Fibroblast of lung (primary cell): ENCODE measurements around the gene MBD3L5. TPM values are rescaled to one million over a fixed set of nuclear protein-coding genes. Genes with fewer than 3 reads are reported as not detected.
A peak's percentile ranks its signal among the peaks of the same experiment; 100 is the strongest.
"Not testable (repeated sequence)": the region's sequence is repeated elsewhere in the genome, so short reads cannot be mapped to it uniquely, and the experiment has no call there.

ENCODE experiments used
- DNase-seq, 2 donors: peaks; one replicate each; pipeline versions ENCODE4 v3.0.0 to v3.0.0-alpha.2; 2010; ENCODE audit warnings: low read depth in 2 of 2
- H2AFZ ChIP-seq: 2 replicates; pipeline ENCODE4 v1.5.1; 2012; ENCODE audit warnings: low read length, control low read depth, inconsistent platforms
- H3K27ac ChIP-seq: 2 replicates; pipeline ENCODE4 v1.5.1; 2011; ENCODE audit warnings: low read length, control low read depth; ENCODE audit not compliant: insufficient read depth
- H3K27me3 ChIP-seq: 2 replicates; pipeline ENCODE4 v1.5.1; 2011; ENCODE audit warnings: mild to moderate bottlenecking, low read length; ENCODE audit not compliant: control insufficient read depth, insufficient read depth
- H3K36me3 ChIP-seq: 2 replicates; pipeline ENCODE4 v1.5.1; 2011; ENCODE audit warnings: low read length; ENCODE audit not compliant: control insufficient read depth, insufficient read depth
- H3K4me1 ChIP-seq: 2 replicates; pipeline ENCODE4 v1.5.1; 2011; ENCODE audit warnings: low read length; ENCODE audit not compliant: control insufficient read depth, insufficient read depth; ENCODE audit errors: extremely low read depth
- H3K4me2 ChIP-seq: 2 replicates; pipeline ENCODE4 v1.5.1; 2011; ENCODE audit warnings: low read length, control low read depth; ENCODE audit not compliant: insufficient read depth; ENCODE audit errors: extremely low read depth
- H3K4me3 ChIP-seq, 4 experiments: fragments of 200-600 bp in 1 of 4; sonication (generic) in 1 of 4; replicated peaks in 1 of 4; 2 replicates each; pipeline ENCODE4 v1.5.1; 2011 to 2016; ENCODE audit warnings: low read length in 4 of 4, low read depth in 3 of 4, mild to moderate bottlenecking in 3 of 4, control low read depth in 2 of 4, inconsistent platforms in 1 of 4, mixed read lengths in 1 of 4; ENCODE audit not compliant: insufficient read depth in 1 of 4; ENCODE audit errors: control extremely low read depth in 1 of 4
- H3K79me2 ChIP-seq: 2 replicates; pipeline ENCODE4 v1.5.1; 2012; ENCODE audit warnings: mild to moderate bottlenecking, low read length, inconsistent platforms; ENCODE audit not compliant: control insufficient read depth, insufficient read depth
- H3K9ac ChIP-seq: 2 replicates; pipeline ENCODE4 v1.5.1; 2011; ENCODE audit warnings: mild to moderate bottlenecking, low read length, control low read depth; ENCODE audit not compliant: insufficient read depth
- H3K9me3 ChIP-seq: 2 replicates; pipeline ENCODE4 v1.5.1; 2012; ENCODE audit warnings: low read depth, low read length; ENCODE audit not compliant: control insufficient read depth, insufficient read depth
- H4K20me1 ChIP-seq: 2 replicates; pipeline ENCODE4 v1.5.1; 2011; ENCODE audit warnings: low read length; ENCODE audit not compliant: control insufficient read depth, insufficient read depth; ENCODE audit errors: extremely low read depth
- EZH2 ChIP-seq: IDR thresholded peaks from 2 replicates; pipeline ENCODE4 v1.5.1; 2012; ENCODE audit warnings: low read length, control low read depth, mild to moderate bottlenecking; ENCODE audit errors: missing control alignments
- polyA plus RNA-seq, 2 donors: library from polyadenylated mRNA; depleted of rRNA in 1 of 2; stranded (reverse) in 1 of 2; unstranded in 1 of 2; fragments of >200 nt; gene quantifications; 2 replicates each; pipeline ENCODE4 v1.2.1, GENCODE V29; 2011 to 2012; ENCODE audit warnings: missing spikeins in 1 of 2
- total RNA-seq: library from RNA; depleted of rRNA; stranded (reverse); fragments of >200 nt; gene quantifications from 2 replicates; pipeline ENCODE4 v1.2.1, GENCODE V29; 2014
- TF ChIP-seq, protein P1 (sequence below), 2 donors: IDR thresholded peaks in 1 of 2; conservative IDR thresholded peaks in 1 of 2; 1 replicate in 1 of 2; 2 replicates in 1 of 2; pipeline ENCODE4 v1.5.1; 2011 to 2012; ENCODE audit warnings: low read length in 2 of 2, control low read depth in 1 of 2, inconsistent platforms in 1 of 2, low read depth in 1 of 2, mild to moderate bottlenecking in 1 of 2

MBD3L5 gene
- total and polyA plus RNA-seq, 2 donors (not counting 1 experiment from before 2014, with no cell fraction given), result not detected

DNA sequence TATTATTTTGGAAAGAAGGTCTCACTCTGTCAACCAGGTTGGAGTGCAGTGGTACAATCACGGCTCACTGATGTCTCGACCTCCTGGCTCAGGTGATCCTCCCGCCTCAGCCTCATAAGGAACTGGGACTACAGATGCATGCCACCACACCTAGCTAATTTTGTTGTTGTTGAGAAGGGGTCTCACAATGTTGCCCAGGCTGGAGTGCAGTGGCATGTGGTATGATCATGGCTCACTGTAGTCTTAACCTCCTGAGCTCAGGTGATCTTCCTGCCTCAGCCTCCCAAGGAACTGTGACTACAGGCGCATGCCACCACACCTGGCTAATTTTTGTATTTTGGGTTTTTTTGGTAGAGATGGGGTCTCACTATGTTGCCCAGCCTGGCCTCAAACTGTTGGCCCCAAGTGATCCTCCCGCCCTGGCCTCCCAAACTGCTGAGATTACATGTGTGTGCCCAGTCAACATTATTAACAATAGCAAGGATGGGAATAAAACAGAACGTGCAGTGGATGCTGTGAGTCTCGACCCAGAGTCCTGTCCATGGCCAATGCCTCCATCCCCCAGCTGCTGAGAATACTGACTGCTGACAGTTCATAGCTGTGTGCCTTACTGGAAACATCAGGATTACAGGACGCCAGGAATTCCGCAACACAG, 33.5 kb downstream of the MBD3L5 start:
- H3K4me2 ChIP-seq, result no peak overlapping the region
- no peak for TF ChIP-seq EZH2
- TF ChIP-seq, protein P1, sequence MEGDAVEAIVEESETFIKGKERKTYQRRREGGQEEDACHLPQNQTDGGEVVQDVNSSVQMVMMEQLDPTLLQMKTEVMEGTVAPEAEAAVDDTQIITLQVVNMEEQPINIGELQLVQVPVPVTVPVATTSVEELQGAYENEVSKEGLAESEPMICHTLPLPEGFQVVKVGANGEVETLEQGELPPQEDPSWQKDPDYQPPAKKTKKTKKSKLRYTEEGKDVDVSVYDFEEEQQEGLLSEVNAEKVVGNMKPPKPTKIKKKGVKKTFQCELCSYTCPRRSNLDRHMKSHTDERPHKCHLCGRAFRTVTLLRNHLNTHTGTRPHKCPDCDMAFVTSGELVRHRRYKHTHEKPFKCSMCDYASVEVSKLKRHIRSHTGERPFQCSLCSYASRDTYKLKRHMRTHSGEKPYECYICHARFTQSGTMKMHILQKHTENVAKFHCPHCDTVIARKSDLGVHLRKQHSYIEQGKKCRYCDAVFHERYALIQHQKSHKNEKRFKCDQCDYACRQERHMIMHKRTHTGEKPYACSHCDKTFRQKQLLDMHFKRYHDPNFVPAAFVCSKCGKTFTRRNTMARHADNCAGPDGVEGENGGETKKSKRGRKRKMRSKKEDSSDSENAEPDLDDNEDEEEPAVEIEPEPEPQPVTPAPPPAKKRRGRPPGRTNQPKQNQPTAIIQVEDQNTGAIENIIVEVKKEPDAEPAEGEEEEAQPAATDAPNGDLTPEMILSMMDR (conservative IDR thresholded peaks at IDR 0.05 in 1 of 2, IDR thresholded peaks at IDR 0.05 in 1 of 2; ENCODE audit: low read depth in 1 of 2, low read length in 2 of 2), result no peak
- H3K79me2 ChIP-seq, result no peaks in the 10 kb centered on the region
- H3K9me3 ChIP-seq, result no peaks in the 10 kb centered on the region
- no peak for DNase-seq
- H3K4me1 ChIP-seq, result no peaks in the 10 kb centered on the region
- H2AFZ ChIP-seq, result no peak overlapping the region
- no peak overlapping the region for H3K4me3 ChIP-seq
- no peaks in the 10 kb centered on the region for H3K27me3 ChIP-seq
- no peak overlapping the region for H3K27ac ChIP-seq
- H4K20me1 ChIP-seq, result no peaks in the 10 kb centered on the region
- no peak overlapping the region for H3K9ac ChIP-seq
- H3K36me3 ChIP-seq, result no peaks in the 10 kb centered on the region

GRCh38 chr19:7067122-7067521, 36.7 kb downstream of the MBD3L5 start:
- H3K27ac ChIP-seq, H3K9me3 ChIP-seq, H3K9ac ChIP-seq, H3K79me2 ChIP-seq, H3K27me3 ChIP-seq, H3K4me2 ChIP-seq, H4K20me1 ChIP-seq, H2AFZ ChIP-seq, H3K4me1 ChIP-seq, H3K36me3 ChIP-seq, H3K4me3 ChIP-seq: not testable (repeated sequence)
- TF ChIP-seq, protein P1 (conservative IDR thresholded peaks at IDR 0.05 in 1 of 2, IDR thresholded peaks at IDR 0.05 in 1 of 2; ENCODE audit: low read depth in 1 of 2, low read length in 2 of 2), result peak; percentile 23 to 24
- peak in 1 of 2 donors; percentile 16 for DNase-seq

- Histone ChIP-seq H3K4me1 (no peaks in the 10 kb centered on the region), H4K20me1 (no peaks in the 10 kb centered on the region), H3K9me3 (no peaks in the 10 kb centered on the region), H2AFZ (no peak overlapping the region), H3K79me2 (peaks cover 9% of the 10 kb centered on the region), H3K9ac (no peak overlapping the region), H3K27me3 (no peaks in the 10 kb centered on the region), H3K36me3 (peaks cover 5% of the 10 kb centered on the region), H3K4me3 (no peak overlapping the region), H3K4me2 (no peak overlapping the region), H3K27ac (no peak overlapping the region)
- peak in 1 of 2 donors; percentile 55 for DNase-seq
- TF ChIP-seq EZH2, result no peak
- TF ChIP-seq, protein P1 (conservative IDR thresholded peaks at IDR 0.05 in 1 of 2, IDR thresholded peaks at IDR 0.05 in 1 of 2; ENCODE audit: low read depth in 1 of 2, low read length in 2 of 2), result no peak
Observed at GRCh38 chr19:7067716-7068115, 37.3 kb downstream of the MBD3L5 start.
